ENCODE data around the gene INTS6.

DNA sequence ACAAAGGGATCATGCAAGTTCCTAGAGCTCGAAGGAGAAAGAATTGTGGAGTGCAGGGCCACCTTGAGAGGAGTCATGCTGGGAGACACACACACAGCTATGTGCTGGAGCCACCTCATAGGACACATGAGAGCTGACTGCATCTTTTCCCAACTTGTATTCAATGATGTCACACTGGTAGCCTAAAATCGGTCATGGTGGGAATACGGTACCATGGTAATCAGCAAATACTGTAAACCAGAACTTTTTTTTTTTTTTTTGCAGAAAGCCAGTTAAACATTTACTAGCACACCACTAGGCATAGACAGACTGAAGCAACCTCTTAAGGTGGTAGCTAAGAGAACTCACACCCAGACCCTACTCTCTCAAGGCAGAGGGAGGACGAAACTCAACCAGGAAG lies 47.0 kb upstream of the INTS6 start:
- no peak for TF ChIP-seq CTCF (conservative IDR thresholded peaks at IDR 0.05; ENCODE audit: low read length)
- TF ChIP-seq EZH2phosphoT487 (IDR thresholded peaks at IDR 0.05; ENCODE audit: borderline replicate concordance, low read depth, low read length) = no peak

Data from OCI-LY7 (cell line).